AG10803 (cell line): Measurements from ENCODE around the gene SEPTIN10.

ENCODE experiments used
- DNase-seq: peaks from one replicate; pipeline ENCODE4 v3.0.0; 2010; ENCODE audit warnings: low read depth
- H3K4me3 ChIP-seq: 2 replicates; pipeline ENCODE4 v1.5.1; 2011; ENCODE audit warnings: mild to moderate bottlenecking, low read length, control low read depth
- CTCF ChIP-seq: conservative IDR thresholded peaks from 2 replicates; pipeline ENCODE4 v1.5.1; 2011; ENCODE audit warnings: mild to moderate bottlenecking, low read length, control low read depth, inconsistent platforms

SEPTIN10 gene

GRCh38 chr2:109501461-109501860 is 112.3 kb downstream of the SEPTIN10 start:
- TF ChIP-seq CTCF = no peak
- no peak overlapping the region for H3K4me3 ChIP-seq
- DNase-seq = no peak

- DNase-seq = no peak
- no peak overlapping the region for H3K4me3 ChIP-seq
- no peak for TF ChIP-seq CTCF
Observed at GRCh38 chr2:109500910-109501309, 112.9 kb downstream of the SEPTIN10 start.

DNA sequence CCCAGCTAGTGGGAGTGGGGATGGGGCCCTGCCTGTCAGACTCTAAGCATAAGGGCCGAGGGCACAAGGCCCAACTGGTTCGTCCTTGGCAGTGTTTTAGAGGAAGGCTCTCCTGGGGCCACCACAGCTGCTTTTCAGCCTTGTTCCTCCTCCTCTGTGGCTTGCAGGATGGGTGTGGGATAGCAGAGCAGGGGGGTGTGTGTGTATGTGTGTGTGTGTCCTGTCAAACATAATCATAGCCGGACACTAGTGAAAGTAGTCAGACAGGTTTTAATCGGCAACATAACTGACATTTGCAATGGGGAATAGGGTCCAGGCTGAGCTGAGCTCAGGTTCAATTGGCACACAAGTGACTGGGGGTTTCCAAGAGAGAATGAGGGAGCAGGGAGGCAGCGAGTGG is 114.2 kb downstream of the SEPTIN10 start:
- H3K4me3 ChIP-seq = no peak overlapping the region
- TF ChIP-seq CTCF = no peak
- no peak for DNase-seq

GRCh38 chr2:109498906-109499305 is 114.9 kb downstream of the SEPTIN10 start:
- no peak for DNase-seq
- no peak overlapping the region for H3K4me3 ChIP-seq
- TF ChIP-seq CTCF = no peak

GRCh38 chr2:109497911-109498870 is 115.6 kb downstream of the SEPTIN10 start:
- TF ChIP-seq CTCF = no peak
- peak; percentile 38 for DNase-seq
- no peak overlapping the region for H3K4me3 ChIP-seq

DNA sequence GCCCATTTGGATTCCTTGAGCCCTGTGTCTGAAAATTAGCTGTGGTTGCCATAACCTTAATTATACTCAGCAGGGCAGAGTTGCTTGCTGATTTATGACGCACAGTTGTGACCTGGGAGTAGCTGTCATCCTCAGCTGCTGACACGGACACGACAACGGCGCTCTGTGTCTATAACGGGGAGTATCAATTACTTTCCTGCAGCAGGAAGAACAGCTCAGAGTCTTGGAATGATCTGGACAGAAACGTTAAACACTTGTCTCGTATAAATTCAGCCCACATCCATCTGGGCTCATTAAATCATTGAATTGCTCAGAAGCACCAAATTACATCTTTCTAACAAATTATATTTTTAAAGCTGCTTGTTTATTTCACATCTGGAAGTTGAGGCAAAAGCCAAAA is 116.3 kb downstream of the SEPTIN10 start:
- no peak overlapping the region for H3K4me3 ChIP-seq
- no peak for TF ChIP-seq CTCF
- peak; percentile 84 for DNase-seq

GRCh38 chr2:109494351-109494750 is 119.4 kb downstream of the SEPTIN10 start:
- H3K4me3 ChIP-seq = no peak overlapping the region
- no peak for DNase-seq
- no peak for TF ChIP-seq CTCF
